ENCODE measurements around the gene OBI1. TPM values are rescaled to one million over a fixed set of nuclear protein-coding genes. Genes with fewer than 3 reads are reported as not detected.
A peak's percentile ranks its signal among the peaks of the same experiment; 100 is the strongest.

The OBI1 gene
- total and polyA plus RNA-seq, 2 donors: 7.7 to 25.3 TPM

DNA sequence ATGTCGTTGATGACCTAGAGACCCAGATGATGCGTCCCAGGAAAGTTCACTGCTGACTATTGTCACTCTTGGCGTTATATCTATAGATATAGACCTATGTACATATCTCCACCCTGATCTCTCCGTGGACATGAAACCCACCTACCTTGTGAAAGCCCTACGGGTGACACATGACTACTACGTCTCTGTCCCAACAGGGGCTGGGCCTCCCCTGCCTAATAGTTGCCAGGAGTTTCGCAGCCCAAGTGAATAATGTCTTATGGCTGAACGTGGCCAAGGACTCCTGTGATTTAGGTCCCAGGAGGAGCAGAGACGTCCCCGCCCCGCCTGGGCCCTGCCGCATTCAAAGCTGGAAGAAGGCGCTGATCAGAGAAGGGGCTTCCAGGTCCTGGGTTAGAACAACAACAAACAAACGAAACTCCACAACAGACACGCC is 50.7 kb downstream of the OBI1 start:
- Histone ChIP-seq H3K36me3 (ENCODE audit: control insufficient read depth in 2 of 2, insufficient read depth in 2 of 2, low read length in 1 of 2) (no peaks in the 10 kb centered on the region), H3K4me3 (ENCODE audit: low read length in 2 of 2) (no peak overlapping the region), H3K27me3 (ENCODE audit: control insufficient read depth in 2 of 2, insufficient read depth in 1 of 2, low read length in 1 of 2) (peaks cover 68 to 96% of the 10 kb centered on the region in 2 donors), H3K4me1 (ENCODE audit: control insufficient read depth in 2 of 2, insufficient read depth in 2 of 2, low read length in 2 of 2) (peaks cover 11 to 34% of the 10 kb centered on the region in 2 donors), H3K9me3 (ENCODE audit: control insufficient read depth in 2 of 2, insufficient read depth in 1 of 2, low read length in 1 of 2) (peaks cover 0 to 16% of the 10 kb centered on the region in 2 donors), H3K27ac (ENCODE audit: low read depth in 1 of 2, low read length in 1 of 2) (no peak overlapping the region)
- WGBS: 11% methylated on average over 15 of the region's 15 CpGs
- no peak for DNase-seq (ENCODE audit: low read depth in 6 of 9, low spot score in 9 of 9)

DNA sequence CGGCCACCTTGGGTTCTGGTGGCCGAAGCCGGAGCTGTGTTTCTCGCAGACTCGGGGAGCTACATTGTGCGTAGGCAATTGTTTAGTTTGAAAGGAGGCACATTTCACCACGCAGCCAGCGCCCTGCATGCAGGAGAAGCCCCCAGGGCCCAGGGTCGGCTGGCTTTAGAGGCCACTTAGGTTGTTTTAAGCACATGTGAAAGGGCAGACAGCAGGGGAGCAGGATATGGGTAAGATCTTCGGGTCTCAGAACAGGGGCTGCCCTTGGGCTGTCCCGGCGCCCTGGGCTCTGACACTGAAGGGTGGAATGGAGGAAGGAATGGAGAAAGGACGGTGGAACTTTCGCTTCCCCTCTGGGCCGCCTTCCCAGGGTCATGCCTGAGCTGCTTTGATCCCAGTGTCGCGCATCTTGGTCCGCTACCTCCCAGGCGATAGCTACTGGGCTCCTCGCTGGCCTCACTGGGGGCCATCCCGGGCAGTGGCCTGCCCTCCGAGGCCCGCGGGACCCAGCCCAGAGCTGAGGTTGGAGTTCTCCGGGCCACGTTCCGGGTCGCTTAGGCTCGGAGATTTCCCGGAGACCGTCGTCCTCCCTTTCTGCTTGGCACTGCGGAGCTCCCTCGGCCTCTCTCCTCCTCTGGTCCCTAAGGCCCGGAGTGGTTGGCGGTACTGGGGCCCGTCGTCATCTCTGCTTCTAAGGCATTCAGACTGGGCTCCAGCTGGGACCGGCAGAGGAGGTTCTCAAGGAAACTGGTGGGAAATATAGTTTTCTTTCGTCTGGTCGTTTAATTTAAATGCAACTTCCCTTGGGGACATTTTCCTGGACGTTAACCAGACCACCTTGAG is 51.3 kb downstream of the OBI1 start:
- DNase-seq (ENCODE audit: low read depth in 6 of 9, low spot score in 9 of 9): no peak
- Histone ChIP-seq H3K9me3 (ENCODE audit: control insufficient read depth in 2 of 2, insufficient read depth in 1 of 2, low read length in 1 of 2) (peaks cover 0 to 16% of the 10 kb centered on the region in 2 donors), H3K36me3 (ENCODE audit: control insufficient read depth in 2 of 2, insufficient read depth in 2 of 2, low read length in 1 of 2) (no peaks in the 10 kb centered on the region), H3K27me3 (ENCODE audit: control insufficient read depth in 2 of 2, insufficient read depth in 1 of 2, low read length in 1 of 2) (peaks cover 75 to 99% of the 10 kb centered on the region in 2 donors), H3K4me1 (ENCODE audit: control insufficient read depth in 2 of 2, insufficient read depth in 2 of 2, low read length in 2 of 2) (peaks cover 16 to 36% of the 10 kb centered on the region in 2 donors), H3K4me3 (ENCODE audit: low read length in 2 of 2) (no peak overlapping the region), H3K27ac (ENCODE audit: low read depth in 1 of 2, low read length in 1 of 2) (no peak overlapping the region)
- 9% methylated on average over 42 of the region's 42 CpGs for WGBS

DNA sequence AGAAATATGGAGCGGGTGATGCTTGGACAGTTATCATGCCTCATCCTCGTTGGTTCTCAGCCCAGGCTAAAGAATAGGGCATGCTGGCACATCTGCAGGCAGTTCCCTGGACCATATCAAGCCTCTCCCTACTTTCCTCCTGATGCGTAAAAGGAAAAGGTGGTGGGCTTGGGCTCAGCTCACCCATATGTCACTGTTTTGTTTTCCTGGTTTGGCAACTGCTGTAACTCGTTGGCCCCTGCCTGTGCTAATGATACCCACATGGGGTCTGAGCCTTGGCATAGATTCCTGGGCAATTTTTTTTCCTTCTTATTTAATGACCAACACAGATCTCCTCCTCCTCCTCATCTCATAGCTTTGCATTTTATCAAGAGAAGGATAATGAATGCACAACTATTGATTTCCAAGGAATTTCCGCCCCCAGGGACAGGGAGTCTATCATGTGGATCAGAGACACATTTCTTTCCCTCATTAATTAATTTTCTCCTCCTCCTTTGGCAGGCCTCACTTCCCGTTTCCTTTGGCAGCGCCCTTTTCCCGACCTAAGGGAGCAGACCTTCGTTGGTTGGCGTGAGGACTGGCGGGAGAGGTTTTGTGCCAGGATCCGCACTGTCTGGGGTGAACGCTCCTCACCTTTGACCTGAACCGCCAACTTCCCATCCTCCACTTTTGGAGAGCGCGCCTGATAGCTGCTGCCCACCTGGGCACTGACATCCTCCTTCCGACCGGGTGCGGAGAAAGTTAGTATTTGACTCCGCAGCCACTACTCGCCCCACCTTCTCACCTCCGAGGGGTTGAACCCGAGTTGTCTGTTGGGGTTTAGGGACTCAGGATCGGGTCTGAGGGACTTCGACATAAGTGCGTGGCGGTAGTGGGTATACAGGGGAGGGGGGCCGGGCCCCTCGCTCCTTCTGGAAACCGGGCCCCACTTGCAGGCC is 52.2 kb downstream of the OBI1 start:
- H3K27me3 ChIP-seq (ENCODE audit: control insufficient read depth in 2 of 2, insufficient read depth in 1 of 2, low read length in 1 of 2): peaks cover 77 to 97% of the 10 kb centered on the region in 2 donors
- H3K4me1 ChIP-seq (ENCODE audit: control insufficient read depth in 2 of 2, insufficient read depth in 2 of 2, low read length in 2 of 2): peaks cover 16 to 41% of the 10 kb centered on the region in 2 donors
- H3K4me3 ChIP-seq (ENCODE audit: low read length in 2 of 2): no peak overlapping the region
- 11% methylated on average over 30 of the region's 30 CpGs for WGBS
- H3K36me3 ChIP-seq (ENCODE audit: control insufficient read depth in 2 of 2, insufficient read depth in 2 of 2, low read length in 1 of 2): no peaks in the 10 kb centered on the region
- DNase-seq (ENCODE audit: low read depth in 6 of 9, low spot score in 9 of 9): no peak
- peaks cover 1 to 16% of the 10 kb centered on the region in 2 donors for H3K9me3 ChIP-seq (ENCODE audit: control insufficient read depth in 2 of 2, insufficient read depth in 1 of 2, low read length in 1 of 2)
- H3K27ac ChIP-seq (ENCODE audit: low read depth in 1 of 2, low read length in 1 of 2): no peak overlapping the region

DNA sequence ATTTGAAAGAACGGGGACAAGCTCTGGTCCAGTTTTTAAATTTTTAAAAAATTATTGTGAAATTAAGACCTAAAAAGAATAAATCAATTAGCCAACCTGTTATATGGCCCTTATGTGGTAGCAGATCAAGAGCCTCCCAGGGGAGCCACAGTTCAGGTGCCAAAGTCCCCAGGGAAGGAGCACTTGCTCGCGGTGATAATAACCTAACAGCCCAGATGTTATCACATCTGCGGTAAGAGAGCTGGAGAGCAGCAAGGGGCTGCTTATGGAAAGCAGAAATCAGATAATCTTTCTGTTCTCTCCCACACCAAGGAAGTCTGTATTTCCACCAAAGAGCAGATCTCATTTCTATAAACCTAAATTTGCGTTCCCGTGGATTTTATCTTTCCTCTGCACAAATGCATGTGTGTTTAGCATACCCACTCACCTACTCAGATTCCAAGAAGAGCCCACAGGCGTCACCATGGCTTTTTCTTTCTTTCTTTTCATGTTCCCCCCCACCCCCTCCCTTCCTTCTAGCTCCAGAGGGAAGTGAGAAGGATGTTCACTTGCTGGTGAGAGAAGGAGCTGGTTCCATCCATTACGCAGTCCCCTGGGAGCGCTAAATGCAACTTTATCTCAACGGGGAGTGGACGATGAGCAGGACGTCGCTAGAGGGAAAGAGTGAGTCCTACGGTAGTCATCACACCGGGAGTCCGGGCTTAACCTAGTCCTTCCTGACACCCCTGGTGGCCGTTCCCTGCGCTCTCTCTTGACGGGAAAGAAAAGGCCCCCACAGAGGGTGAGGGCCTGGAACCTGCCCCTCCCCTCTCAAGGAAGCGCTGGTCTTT is 54.0 kb downstream of the OBI1 start:
- Histone ChIP-seq H3K27ac (ENCODE audit: low read depth in 1 of 2, low read length in 1 of 2) (no peak overlapping the region), H3K36me3 (ENCODE audit: control insufficient read depth in 2 of 2, insufficient read depth in 2 of 2, low read length in 1 of 2) (no peaks in the 10 kb centered on the region), H3K9me3 (ENCODE audit: control insufficient read depth in 2 of 2, insufficient read depth in 1 of 2, low read length in 1 of 2) (peaks cover 3 to 21% of the 10 kb centered on the region in 2 donors), H3K4me3 (ENCODE audit: low read length in 2 of 2) (no peak overlapping the region), H3K27me3 (ENCODE audit: control insufficient read depth in 2 of 2, insufficient read depth in 1 of 2, low read length in 1 of 2) (peaks cover 86 to 97% of the 10 kb centered on the region in 2 donors), H3K4me1 (ENCODE audit: control insufficient read depth in 2 of 2, insufficient read depth in 2 of 2, low read length in 2 of 2) (peaks cover 22 to 48% of the 10 kb centered on the region in 2 donors)
- WGBS: 8% methylated on average over 20 of the region's 20 CpGs
- peak in 1 of 9 donors; percentile 15 for DNase-seq (ENCODE audit: low read depth in 6 of 9, low spot score in 9 of 9)

DNA sequence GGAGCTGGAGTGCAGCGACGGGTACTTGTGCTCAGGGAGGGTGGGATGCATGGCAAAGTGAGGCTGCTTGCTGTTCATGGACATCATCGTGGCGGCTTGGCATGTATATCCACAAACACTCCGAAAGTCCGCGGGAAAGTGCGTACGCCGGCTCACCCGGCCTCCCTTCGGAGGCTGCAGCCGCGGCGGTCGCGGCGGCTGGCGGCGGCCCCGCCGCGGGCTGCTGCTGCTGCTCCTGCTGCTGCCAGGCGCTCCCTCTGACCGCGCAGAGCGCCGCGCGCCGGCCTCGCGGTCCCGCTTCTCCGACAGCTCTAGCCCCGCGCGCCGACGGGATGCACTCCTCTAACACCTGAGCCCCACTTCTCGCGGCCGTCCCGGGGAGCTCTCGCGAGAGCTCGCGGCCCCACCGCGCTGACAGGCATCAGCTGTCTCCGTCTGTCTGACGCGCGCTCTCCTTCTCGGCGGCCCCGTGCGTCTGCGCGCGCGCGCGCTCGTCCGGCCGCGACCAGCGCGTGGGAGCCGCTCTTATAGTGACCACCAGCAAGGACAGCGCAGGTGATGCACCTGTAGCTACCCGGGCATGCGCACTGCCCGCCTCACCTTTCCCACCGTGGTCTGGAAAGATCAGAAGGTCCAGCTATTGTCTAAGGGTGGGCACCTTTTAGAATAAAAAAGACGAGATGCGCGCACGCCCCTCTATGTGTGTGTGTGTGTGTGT is 55.6 kb downstream of the OBI1 start, which contains the start of gene POU4F1:
POU4F1 (minus strand) TSS at position 313 of the 718 bp plus-strand sequence; CDS start at position 87, 226 bp downstream.
- DNase-seq (ENCODE audit: low read depth in 6 of 9, low spot score in 9 of 9): peak in 8 of 9 donors; percentile 47 to 91 (median 76)
- peaks cover 84 to 97% of the 10 kb centered on the region in 2 donors for H3K27me3 ChIP-seq (ENCODE audit: control insufficient read depth in 2 of 2, insufficient read depth in 1 of 2, low read length in 1 of 2)
- H3K4me1 ChIP-seq (ENCODE audit: control insufficient read depth in 2 of 2, insufficient read depth in 2 of 2, low read length in 2 of 2): peaks cover 15 to 37% of the 10 kb centered on the region in 2 donors
- 1% methylated on average over 80 of the region's 80 CpGs for WGBS
- H3K36me3 ChIP-seq (ENCODE audit: control insufficient read depth in 2 of 2, insufficient read depth in 2 of 2, low read length in 1 of 2): no peaks in the 10 kb centered on the region
- peak within 1 kb of the TSS; percentile 30 to 61 for H3K4me3 ChIP-seq (ENCODE audit: low read length in 2 of 2)
- peaks cover 3 to 11% of the 10 kb centered on the region in 2 donors for H3K9me3 ChIP-seq (ENCODE audit: control insufficient read depth in 2 of 2, insufficient read depth in 1 of 2, low read length in 1 of 2)
- no peak within 1 kb of the TSS for H3K27ac ChIP-seq (ENCODE audit: low read depth in 1 of 2, low read length in 1 of 2)

DNA sequence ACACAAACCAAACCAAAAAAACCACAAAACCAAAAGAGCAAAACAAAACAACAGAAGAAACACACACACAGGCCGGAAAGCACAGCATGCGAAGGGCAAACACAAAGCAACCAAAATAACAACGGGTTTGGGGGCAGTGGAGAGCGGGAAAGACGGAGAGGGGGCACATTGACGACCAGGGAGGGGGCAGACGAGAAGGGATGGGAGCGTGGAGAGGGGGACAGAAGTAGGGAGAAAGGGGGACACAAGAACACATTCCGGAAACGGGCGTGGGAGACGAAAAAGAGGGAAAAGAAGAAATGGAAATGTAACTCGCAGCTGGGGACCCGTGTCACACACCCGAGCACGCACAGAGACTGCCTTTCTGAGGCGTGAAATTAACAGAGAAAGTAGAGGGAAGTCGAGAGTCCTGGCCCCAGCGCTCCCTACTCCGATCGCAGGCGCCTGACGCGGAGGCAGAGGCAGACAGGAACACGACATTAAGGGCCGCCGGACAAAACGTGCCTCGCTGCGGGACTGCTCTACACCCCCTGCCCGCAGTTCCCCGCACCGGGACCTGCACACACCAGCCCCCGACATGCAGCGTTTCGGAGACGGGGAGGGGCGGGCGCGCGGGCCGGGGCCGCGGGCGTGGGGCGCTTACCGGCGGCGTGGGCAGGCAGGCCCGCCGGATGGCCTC is 56.3 kb downstream of the OBI1 start:
- H3K4me1 ChIP-seq (ENCODE audit: control insufficient read depth in 2 of 2, insufficient read depth in 2 of 2, low read length in 2 of 2): peaks cover 15 to 30% of the 10 kb centered on the region in 2 donors
- H3K36me3 ChIP-seq (ENCODE audit: control insufficient read depth in 2 of 2, insufficient read depth in 2 of 2, low read length in 1 of 2): no peaks in the 10 kb centered on the region
- H3K4me3 ChIP-seq (ENCODE audit: low read length in 2 of 2): peak overlapping the region; percentile 30 to 61
- H3K9me3 ChIP-seq (ENCODE audit: control insufficient read depth in 2 of 2, insufficient read depth in 1 of 2, low read length in 1 of 2): peaks cover 3 to 10% of the 10 kb centered on the region in 2 donors
- under 1% methylated on average over 51 of the region's 51 CpGs for WGBS
- peaks cover 79 to 97% of the 10 kb centered on the region in 2 donors for H3K27me3 ChIP-seq (ENCODE audit: control insufficient read depth in 2 of 2, insufficient read depth in 1 of 2, low read length in 1 of 2)
- H3K27ac ChIP-seq (ENCODE audit: low read depth in 1 of 2, low read length in 1 of 2): no peak overlapping the region
- peak in 3 of 9 donors; percentile 40 to 72 (median 52) for DNase-seq (ENCODE audit: low read depth in 6 of 9, low spot score in 9 of 9)

DNA sequence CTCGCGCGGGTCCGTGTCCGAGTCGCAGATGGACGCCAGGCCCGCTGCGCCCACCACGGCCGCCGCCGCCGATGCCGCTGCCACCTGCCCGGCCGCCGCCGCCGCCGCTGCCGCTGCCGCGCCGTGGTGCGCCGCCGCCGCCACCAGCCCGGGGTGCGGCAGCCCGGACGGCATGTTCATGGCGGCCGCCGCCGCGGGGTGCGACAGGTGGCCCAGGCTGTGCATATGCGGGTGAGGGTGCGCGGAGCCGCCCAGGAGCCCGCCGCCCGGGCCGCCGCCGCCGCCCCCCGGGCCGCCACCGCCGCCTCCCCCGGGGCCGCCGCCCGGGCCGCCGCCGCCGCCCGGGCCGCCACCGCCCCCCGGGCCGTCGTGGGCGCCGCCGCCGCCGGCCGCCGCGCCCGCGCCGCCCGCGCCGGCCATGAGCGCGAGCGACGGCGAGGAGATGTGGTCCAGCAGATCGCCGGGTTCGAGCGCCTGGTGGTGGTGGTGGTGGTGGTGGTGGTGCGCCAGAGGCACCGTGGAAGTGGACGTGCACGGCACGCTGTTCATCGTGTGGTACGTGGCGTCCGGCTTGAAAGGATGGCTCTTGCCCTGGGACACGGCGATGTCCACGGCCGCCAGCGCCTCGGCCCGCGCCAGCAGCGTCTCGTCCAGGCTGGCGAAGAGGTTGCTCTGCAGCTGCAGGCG is 56.9 kb downstream of the OBI1 start:
- DNase-seq (ENCODE audit: low read depth in 6 of 9, low spot score in 9 of 9): no peak
- peak overlapping the region; percentile 30 to 61 for H3K4me3 ChIP-seq (ENCODE audit: low read length in 2 of 2)
- no peaks in the 10 kb centered on the region for H3K36me3 ChIP-seq (ENCODE audit: control insufficient read depth in 2 of 2, insufficient read depth in 2 of 2, low read length in 1 of 2)
- WGBS: 2% methylated on average over 106 of the region's 112 CpGs
- peaks cover 15 to 25% of the 10 kb centered on the region in 2 donors for H3K4me1 ChIP-seq (ENCODE audit: control insufficient read depth in 2 of 2, insufficient read depth in 2 of 2, low read length in 2 of 2)
- peaks cover 78 to 97% of the 10 kb centered on the region in 2 donors for H3K27me3 ChIP-seq (ENCODE audit: control insufficient read depth in 2 of 2, insufficient read depth in 1 of 2, low read length in 1 of 2)
- H3K27ac ChIP-seq (ENCODE audit: low read depth in 1 of 2, low read length in 1 of 2): no peak overlapping the region
- H3K9me3 ChIP-seq (ENCODE audit: control insufficient read depth in 2 of 2, insufficient read depth in 1 of 2, low read length in 1 of 2): peaks cover 3 to 6% of the 10 kb centered on the region in 2 donors
